ENCODE results near the gene MUC5AC.

MUC5AC gene

DNA sequence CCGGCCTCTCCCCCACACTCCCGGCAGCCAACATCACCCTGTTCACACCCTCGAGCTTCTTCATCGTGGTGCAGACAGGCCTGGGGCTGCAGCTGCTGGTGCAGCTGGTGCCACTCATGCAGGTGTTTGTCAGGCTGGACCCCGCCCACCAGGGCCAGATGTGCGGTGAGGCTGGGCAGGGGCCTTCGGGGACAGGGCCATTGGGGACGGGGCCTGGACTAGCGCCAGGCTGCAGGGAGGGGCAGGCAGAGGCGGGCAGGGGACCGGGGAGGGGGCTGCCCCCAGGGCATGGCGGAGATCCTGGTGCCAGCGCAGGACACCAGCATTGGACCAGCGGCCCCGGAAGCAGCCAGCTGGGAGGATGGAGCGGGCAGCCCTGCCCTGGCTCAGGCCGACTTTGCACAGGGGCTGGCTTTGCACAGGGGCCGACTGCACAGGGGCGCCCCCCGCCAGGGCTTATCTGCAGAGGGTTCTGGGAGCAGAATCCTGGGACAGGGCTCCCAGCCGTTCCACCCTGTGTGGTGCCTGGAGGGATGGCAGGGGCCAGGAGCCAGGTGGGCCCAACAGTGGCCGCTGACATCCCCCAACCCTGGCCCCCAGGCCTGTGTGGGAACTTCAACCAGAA is 73.8 kb downstream of the MUC5AC start:
- Histone ChIP-seq H3K9me3 (ENCODE audit: control insufficient read depth in 1 of 2, low read length in 2 of 2) (no peaks in the 10 kb centered on the region), H3K27ac (ENCODE audit: low read length) (no peak overlapping the region), H3K36me3 (ENCODE audit: control insufficient read depth in 1 of 2, insufficient read depth in 2 of 2, low read length in 2 of 2) (no peaks in the 10 kb centered on the region), H3K4me3 (ENCODE audit: low read depth in 1 of 2, low read length in 2 of 2) (no peak overlapping the region), H3K27me3 (ENCODE audit: low read depth, low read length) (no peaks in the 10 kb centered on the region), H3K4me1 (ENCODE audit: control insufficient read depth in 1 of 2, insufficient read depth in 2 of 2, low read length in 2 of 2) (no peaks in the 10 kb centered on the region)

DNA sequence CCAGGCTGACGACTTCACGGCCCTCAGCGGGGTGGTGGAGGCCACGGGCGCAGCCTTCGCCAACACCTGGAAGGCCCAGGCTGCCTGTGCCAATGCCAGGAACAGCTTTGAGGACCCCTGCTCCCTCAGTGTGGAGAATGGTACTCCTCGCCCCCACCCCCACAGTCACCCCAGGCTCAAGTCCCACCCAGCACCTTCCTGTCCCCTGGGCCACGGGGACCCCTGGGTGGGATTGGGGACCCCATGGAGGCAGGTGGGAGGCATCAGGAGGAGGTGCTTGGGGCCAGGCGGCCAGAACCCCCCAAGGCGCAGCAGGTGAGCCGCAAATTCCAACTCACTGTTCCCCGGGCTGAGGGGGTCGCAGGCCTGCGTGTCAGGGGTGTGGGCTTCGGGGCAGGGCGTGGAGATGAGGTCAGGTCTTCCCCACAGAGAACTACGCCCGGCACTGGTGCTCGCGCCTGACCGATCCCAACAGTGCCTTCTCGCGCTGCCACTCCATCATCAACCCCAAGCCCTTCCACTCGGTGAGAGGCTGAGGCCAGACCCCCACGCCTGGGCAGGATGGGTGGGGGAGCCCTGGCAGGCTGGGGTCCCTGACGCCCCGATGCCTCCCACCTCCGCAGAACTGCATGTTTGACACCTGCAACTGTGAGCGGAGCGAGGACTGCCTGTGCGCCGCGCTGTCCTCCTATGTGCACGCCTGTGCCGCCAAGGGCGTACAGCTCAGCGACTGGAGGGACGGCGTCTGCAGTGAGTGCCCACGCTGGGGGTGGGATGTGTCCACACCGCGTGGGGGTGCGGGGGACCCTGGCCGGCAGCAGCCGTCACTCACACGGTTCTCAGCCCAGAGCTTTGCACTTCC is 74.5 kb downstream of the MUC5AC start:
- H3K4me3 ChIP-seq (ENCODE audit: low read depth in 1 of 2, low read length in 2 of 2), result no peak overlapping the region
- H3K36me3 ChIP-seq (ENCODE audit: control insufficient read depth in 1 of 2, insufficient read depth in 2 of 2, low read length in 2 of 2), result no peaks in the 10 kb centered on the region
- H3K27me3 ChIP-seq (ENCODE audit: low read depth, low read length), result no peaks in the 10 kb centered on the region
- H3K4me1 ChIP-seq (ENCODE audit: control insufficient read depth in 1 of 2, insufficient read depth in 2 of 2, low read length in 2 of 2), result no peaks in the 10 kb centered on the region
- H3K9me3 ChIP-seq (ENCODE audit: control insufficient read depth in 1 of 2, low read length in 2 of 2), result no peaks in the 10 kb centered on the region
- no peak overlapping the region for H3K27ac ChIP-seq (ENCODE audit: low read length)

DNA sequence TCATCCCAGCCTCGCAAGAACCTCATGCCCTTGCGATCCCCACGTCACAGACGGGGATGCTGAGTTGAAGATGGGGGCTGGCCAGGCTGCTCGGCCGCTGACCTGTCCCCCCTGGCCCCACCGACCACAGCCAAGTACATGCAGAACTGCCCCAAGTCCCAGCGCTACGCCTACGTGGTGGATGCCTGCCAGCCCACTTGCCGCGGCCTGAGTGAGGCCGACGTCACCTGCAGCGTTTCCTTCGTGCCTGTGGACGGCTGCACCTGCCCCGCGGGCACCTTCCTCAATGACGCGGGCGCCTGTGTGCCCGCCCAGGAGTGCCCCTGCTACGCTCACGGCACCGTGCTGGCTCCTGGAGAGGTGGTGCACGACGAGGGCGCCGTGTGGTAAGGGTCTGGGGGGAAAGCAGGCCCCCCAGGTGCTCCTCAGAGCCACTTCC is 75.1 kb downstream of the MUC5AC start:
- H3K4me3 ChIP-seq (ENCODE audit: low read depth in 1 of 2, low read length in 2 of 2), result no peak overlapping the region
- H3K27ac ChIP-seq (ENCODE audit: low read length), result no peak overlapping the region
- no peaks in the 10 kb centered on the region for H3K36me3 ChIP-seq (ENCODE audit: control insufficient read depth in 1 of 2, insufficient read depth in 2 of 2, low read length in 2 of 2)
- no peaks in the 10 kb centered on the region for H3K4me1 ChIP-seq (ENCODE audit: control insufficient read depth in 1 of 2, insufficient read depth in 2 of 2, low read length in 2 of 2)
- H3K27me3 ChIP-seq (ENCODE audit: low read depth, low read length), result no peaks in the 10 kb centered on the region
- H3K9me3 ChIP-seq (ENCODE audit: control insufficient read depth in 1 of 2, low read length in 2 of 2), result no peaks in the 10 kb centered on the region

DNA sequence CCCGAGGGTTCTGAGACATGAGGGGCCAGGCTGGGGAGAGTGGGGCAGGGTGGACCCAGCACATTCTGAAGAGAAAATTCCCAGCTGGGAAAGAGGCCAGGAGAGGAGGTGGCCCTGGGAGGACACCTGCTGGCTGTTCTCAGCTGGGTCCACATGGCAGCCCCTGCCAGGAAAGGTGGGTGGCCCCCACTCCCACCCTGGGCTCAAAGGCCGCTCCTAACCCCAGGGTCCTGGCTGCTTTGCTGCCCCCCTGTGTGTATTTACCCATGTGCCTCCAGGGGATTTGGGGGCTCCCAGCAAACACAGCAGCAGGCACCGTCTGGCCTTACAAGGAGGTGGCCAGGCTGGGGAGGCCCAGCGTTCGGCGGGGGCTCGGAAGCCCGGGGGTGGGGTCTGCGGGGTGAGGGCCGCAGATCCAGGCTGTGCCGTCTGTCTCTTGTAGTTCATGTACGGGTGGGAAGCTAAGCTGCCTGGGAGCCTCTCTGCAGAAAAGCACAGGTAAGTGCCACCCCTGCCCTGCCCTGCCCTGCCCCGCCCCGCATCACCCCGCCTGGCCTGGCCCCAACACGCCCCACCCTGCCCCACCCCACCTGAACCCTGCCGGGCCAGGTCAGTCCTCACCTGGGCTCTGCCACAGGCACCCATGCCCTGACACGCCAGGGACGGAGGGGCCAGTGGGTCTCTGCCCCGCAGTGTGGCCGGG is 75.7 kb downstream of the MUC5AC start:
- Histone ChIP-seq H3K9me3 (ENCODE audit: control insufficient read depth in 1 of 2, low read length in 2 of 2) (no peaks in the 10 kb centered on the region), H3K4me3 (ENCODE audit: low read depth in 1 of 2, low read length in 2 of 2) (no peak overlapping the region), H3K27me3 (ENCODE audit: low read depth, low read length) (no peaks in the 10 kb centered on the region), H3K36me3 (ENCODE audit: control insufficient read depth in 1 of 2, insufficient read depth in 2 of 2, low read length in 2 of 2) (no peaks in the 10 kb centered on the region), H3K4me1 (ENCODE audit: control insufficient read depth in 1 of 2, insufficient read depth in 2 of 2, low read length in 2 of 2) (no peaks in the 10 kb centered on the region), H3K27ac (ENCODE audit: low read length) (no peak overlapping the region)

DNA sequence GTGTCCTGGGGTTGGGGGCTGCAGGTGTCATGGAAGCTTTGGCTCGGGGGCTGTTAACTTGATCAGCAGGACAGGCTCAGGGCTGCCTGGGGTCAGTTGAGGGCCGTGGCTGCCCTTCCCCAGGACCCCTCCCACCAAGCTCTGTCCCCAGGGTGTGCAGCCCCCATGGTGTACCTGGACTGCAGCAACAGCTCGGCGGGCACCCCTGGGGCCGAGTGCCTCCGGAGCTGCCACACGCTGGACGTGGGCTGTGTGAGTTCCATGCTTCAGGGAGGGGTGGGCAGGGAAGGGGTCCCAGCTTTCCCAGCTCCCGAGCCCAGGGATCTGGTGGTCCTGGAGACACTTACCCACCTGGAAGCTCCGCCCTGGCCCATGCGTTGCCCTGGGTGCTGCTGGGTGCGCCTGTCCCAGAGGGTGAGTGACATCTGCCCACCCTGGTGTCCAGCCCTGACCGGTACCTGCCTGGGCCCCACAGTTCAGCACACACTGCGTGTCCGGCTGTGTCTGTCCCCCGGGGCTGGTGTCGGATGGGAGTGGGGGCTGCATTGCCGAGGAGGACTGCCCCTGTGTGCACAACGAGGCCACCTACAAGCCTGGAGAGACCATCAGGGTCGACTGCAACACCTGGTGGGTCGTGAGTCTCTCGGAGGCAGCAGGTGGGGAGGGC is 76.4 kb downstream of the MUC5AC start:
- H3K27ac ChIP-seq (ENCODE audit: low read length), result no peak overlapping the region
- no peaks in the 10 kb centered on the region for H3K4me1 ChIP-seq (ENCODE audit: control insufficient read depth in 1 of 2, insufficient read depth in 2 of 2, low read length in 2 of 2)
- H3K4me3 ChIP-seq (ENCODE audit: low read depth in 1 of 2, low read length in 2 of 2), result no peak overlapping the region
- no peaks in the 10 kb centered on the region for H3K27me3 ChIP-seq (ENCODE audit: low read depth, low read length)
- H3K9me3 ChIP-seq (ENCODE audit: control insufficient read depth in 1 of 2, low read length in 2 of 2), result no peaks in the 10 kb centered on the region
- H3K36me3 ChIP-seq (ENCODE audit: control insufficient read depth in 1 of 2, insufficient read depth in 2 of 2, low read length in 2 of 2), result no peaks in the 10 kb centered on the region

DNA sequence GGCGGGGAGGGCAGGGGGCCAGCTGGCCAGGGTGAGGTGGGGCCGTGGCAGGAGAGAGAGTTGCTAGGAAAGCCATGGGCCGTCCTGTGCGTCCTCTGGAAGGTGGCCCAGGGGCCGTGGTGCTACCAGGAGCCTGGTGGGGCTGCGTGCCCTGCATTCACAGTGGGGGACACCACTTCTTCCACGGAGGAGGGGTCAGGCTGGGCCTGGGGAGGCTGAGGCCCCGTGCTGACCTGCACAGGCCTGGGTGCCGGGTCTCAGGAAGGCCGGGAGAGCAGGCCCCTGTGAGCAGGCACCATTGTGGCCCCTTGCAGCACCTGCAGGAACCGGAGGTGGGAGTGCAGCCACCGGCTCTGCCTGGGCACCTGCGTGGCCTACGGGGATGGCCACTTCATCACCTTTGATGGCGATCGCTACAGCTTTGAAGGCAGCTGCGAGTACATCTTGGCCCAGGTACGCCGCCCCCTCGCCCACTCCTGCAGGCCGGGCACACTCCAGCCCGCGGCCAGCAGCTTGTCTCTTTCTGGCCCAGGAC is 77.1 kb downstream of the MUC5AC start:
- H3K4me3 ChIP-seq (ENCODE audit: low read depth in 1 of 2, low read length in 2 of 2), result no peak overlapping the region
- H3K4me1 ChIP-seq (ENCODE audit: control insufficient read depth in 1 of 2, insufficient read depth in 2 of 2, low read length in 2 of 2), result no peaks in the 10 kb centered on the region
- H3K27ac ChIP-seq (ENCODE audit: low read length), result no peak overlapping the region
- no peaks in the 10 kb centered on the region for H3K36me3 ChIP-seq (ENCODE audit: control insufficient read depth in 1 of 2, insufficient read depth in 2 of 2, low read length in 2 of 2)
- no peaks in the 10 kb centered on the region for H3K27me3 ChIP-seq (ENCODE audit: low read depth, low read length)
- no peaks in the 10 kb centered on the region for H3K9me3 ChIP-seq (ENCODE audit: control insufficient read depth in 1 of 2, low read length in 2 of 2)

DNA sequence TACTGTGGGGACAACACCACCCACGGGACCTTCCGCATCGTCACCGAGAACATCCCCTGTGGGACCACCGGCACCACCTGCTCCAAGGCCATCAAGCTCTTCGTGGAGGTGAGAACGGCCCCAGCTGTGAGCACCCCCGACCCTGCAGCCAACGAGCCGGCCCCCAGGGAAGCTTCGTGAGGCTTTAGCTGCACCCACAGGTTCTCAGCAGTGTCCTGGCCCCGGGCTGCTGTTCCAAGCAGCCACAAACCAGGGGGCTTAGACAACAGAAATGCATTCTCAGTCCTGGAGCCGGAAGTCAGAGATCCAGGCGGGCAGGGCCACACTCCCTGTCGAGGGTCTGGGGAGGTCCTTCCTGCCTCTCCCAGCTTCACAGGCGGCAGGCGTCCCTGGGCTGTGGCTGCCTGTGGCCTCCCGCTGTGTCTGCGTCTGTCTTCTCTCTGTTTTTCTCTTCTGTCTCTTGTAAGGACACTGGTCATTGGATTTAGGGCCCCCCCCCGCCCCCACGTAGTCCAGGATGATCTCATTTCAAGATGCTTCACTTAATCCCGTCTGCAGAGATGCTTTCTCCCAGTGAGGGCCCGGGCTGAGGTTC is 77.7 kb downstream of the MUC5AC start:
- no peak overlapping the region for H3K4me3 ChIP-seq (ENCODE audit: low read depth in 1 of 2, low read length in 2 of 2)
- H3K27ac ChIP-seq (ENCODE audit: low read length), result no peak overlapping the region
- no peaks in the 10 kb centered on the region for H3K4me1 ChIP-seq (ENCODE audit: control insufficient read depth in 1 of 2, insufficient read depth in 2 of 2, low read length in 2 of 2)
- no peaks in the 10 kb centered on the region for H3K9me3 ChIP-seq (ENCODE audit: control insufficient read depth in 1 of 2, low read length in 2 of 2)
- H3K36me3 ChIP-seq (ENCODE audit: control insufficient read depth in 1 of 2, insufficient read depth in 2 of 2, low read length in 2 of 2), result no peaks in the 10 kb centered on the region
- H3K27me3 ChIP-seq (ENCODE audit: low read depth, low read length), result no peaks in the 10 kb centered on the region

DNA sequence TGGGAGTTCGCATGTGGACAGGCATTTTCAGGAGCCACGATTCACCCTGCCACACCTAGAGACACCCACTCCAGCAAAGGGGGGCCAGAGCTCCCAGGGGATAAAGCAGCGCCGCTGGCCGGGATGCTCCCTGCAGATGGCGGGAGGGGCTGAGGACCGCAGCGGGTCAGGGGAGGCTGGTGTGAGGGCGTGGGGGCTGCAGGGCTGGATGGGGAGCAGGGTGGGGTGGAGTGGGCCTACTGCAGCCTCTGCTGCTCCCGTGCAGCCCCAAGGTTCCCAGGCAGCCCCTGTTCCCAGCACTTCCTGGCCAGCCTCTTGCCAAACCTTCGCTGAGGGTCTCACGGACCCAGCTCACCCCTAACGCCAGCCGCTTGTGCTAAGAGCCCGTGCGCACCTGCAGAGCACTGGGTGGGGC is 78.2 kb downstream of the MUC5AC start:
- no peaks in the 10 kb centered on the region for H3K9me3 ChIP-seq (ENCODE audit: control insufficient read depth in 1 of 2, low read length in 2 of 2)
- H3K27ac ChIP-seq (ENCODE audit: low read length), result no peak overlapping the region
- H3K36me3 ChIP-seq (ENCODE audit: control insufficient read depth in 1 of 2, insufficient read depth in 2 of 2, low read length in 2 of 2), result no peaks in the 10 kb centered on the region

DNA sequence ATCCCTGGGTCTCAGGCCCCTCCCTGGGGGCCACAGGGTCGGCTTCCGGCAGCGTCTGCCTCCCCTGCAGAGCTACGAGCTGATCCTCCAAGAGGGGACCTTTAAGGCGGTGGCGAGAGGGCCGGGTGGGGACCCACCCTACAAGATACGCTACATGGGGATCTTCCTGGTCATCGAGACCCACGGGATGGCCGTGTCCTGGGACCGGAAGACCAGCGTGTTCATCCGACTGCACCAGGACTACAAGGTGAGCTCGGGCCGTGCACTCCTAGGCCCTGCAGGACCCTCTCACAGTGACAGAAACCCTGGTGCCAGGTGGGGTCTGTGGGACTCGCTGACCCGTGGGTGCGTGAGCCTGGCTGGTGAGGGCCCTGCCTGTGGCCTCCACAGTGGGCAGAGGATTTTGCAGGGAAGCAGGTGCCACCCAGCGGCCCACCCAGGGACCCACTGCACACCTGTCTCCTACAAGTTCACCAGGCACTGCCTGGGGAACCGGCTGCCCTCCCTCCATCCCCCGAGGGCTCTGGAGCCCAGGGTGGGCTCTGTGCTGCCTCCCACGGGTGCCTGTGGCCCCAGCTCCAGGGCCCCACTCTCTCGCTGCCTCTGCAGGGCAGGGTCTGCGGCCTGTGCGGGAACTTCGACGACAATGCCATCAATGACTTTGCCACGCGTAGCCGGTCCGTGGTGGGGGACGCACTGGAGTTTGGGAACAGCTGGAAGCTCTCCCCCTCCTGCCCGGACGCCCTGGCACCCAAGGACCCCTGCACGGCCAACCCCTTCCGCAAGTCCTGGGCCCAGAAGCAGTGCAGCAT is 78.8 kb downstream of the MUC5AC start:
- Histone ChIP-seq H3K9me3 (ENCODE audit: control insufficient read depth in 1 of 2, low read length in 2 of 2) (no peaks in the 10 kb centered on the region), H3K27me3 (ENCODE audit: low read depth, low read length) (no peaks in the 10 kb centered on the region), H3K4me3 (ENCODE audit: low read depth in 1 of 2, low read length in 2 of 2) (no peak overlapping the region), H3K36me3 (ENCODE audit: control insufficient read depth in 1 of 2, insufficient read depth in 2 of 2, low read length in 2 of 2) (no peaks in the 10 kb centered on the region), H3K27ac (ENCODE audit: low read length) (no peak overlapping the region), H3K4me1 (ENCODE audit: control insufficient read depth in 1 of 2, insufficient read depth in 2 of 2, low read length in 2 of 2) (no peaks in the 10 kb centered on the region)

More for the DNA sequence above, 78.2 kb downstream of the MUC5AC start:
- H3K27me3 ChIP-seq (ENCODE audit: low read depth, low read length), result no peaks in the 10 kb centered on the region
- H3K4me1 ChIP-seq (ENCODE audit: control insufficient read depth in 1 of 2, insufficient read depth in 2 of 2, low read length in 2 of 2), result no peaks in the 10 kb centered on the region
- H3K4me3 ChIP-seq (ENCODE audit: low read depth in 1 of 2, low read length in 2 of 2), result no peak overlapping the region

DNA sequence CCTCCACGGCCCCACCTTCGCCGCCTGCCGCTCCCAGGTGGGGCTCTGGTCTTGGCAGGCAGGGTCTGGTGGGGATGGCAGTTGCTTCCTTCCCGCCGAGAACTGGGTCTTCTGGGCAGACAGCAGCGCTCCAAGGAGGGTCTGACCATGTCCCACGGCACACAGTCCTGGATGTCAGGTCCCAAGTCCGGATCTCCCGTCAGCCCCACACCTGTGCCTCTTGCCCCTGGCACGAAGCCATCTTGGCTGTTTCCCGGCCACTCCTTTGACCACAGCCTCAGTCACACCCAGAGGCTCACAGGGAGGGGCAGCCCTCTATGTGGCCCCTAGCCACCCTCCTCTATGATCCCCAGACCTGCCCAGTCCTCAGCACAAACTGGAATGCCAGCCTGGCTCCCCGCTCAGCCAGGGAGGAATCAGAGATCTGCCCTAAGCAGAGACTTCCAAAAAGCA is 79.4 kb downstream of the MUC5AC start:
- no peaks in the 10 kb centered on the region for H3K36me3 ChIP-seq (ENCODE audit: control insufficient read depth in 1 of 2, insufficient read depth in 2 of 2, low read length in 2 of 2)
- H3K27me3 ChIP-seq (ENCODE audit: low read depth, low read length), result no peaks in the 10 kb centered on the region
- H3K9me3 ChIP-seq (ENCODE audit: control insufficient read depth in 1 of 2, low read length in 2 of 2), result no peaks in the 10 kb centered on the region
- no peak overlapping the region for H3K27ac ChIP-seq (ENCODE audit: low read length)
- no peaks in the 10 kb centered on the region for H3K4me1 ChIP-seq (ENCODE audit: control insufficient read depth in 1 of 2, insufficient read depth in 2 of 2, low read length in 2 of 2)
- H3K4me3 ChIP-seq (ENCODE audit: low read depth in 1 of 2, low read length in 2 of 2), result no peak overlapping the region
